ENCODE data around the gene FBXL3. TPM values are rescaled to one million over a fixed set of nuclear protein-coding genes. Genes with fewer than 3 reads are reported as not detected.

The FBXL3 gene
- total and polyA plus RNA-seq, 2 of the 8 experiments (the other 6 are each of a cell fraction or from before 2014, with no cell fraction given): 4.9 to 14.9 TPM

GRCh38 chr13:76965759-76966421 lies 61.1 kb downstream of the FBXL3 start:
- CTCF ChIA-PET (ENCODE audit: partially characterized antibody): interaction anchor here (0.6 to 6.9 kb wide), 3 partner anchors 9 to 1084 kb away, joined by 3 to 38 read pairs (median 3); no protein-coding TSS in a partner anchor
- peaks cover under 1% of the 10 kb centered on the region in 2 experiments; a peak in 2 of 4 replicates for H3K9me3 ChIP-seq (ENCODE audit: insufficient read depth in 2 of 2, low read depth in 1 of 2, low read length in 1 of 2)
- no peak overlapping the region for H2BK20ac ChIP-seq (ENCODE audit: low read length)
- TF ChIP-seq SP2 (IDR thresholded peaks at IDR 0.05; ENCODE audit: low read length) (no peak), PHF8 (conservative IDR thresholded peaks at IDR 0.05; ENCODE audit: low read depth, low read length) (no peak), RNF2 (IDR thresholded peaks at IDR 0.05; ENCODE audit: borderline replicate concordance, low read depth, low read length, missing control alignments, poor library complexity, severe bottlenecking) (no peak), CEBPB (IDR thresholded peaks at IDR 0.05; ENCODE audit: low read depth, low read length) (no peak), SAP30 (IDR thresholded peaks at IDR 0.05; ENCODE audit: insufficient read depth, insufficient replicate concordance, low read length) (no peak), TCF12 (IDR thresholded peaks at IDR 0.05; ENCODE audit: low read depth, low read length) (no peak), TAF7 (optimal IDR thresholded peaks at IDR 0.05; ENCODE audit: borderline replicate concordance, low read depth, low read length) (no peak), GTF2F1 (IDR thresholded peaks at IDR 0.05; ENCODE audit: borderline replicate concordance, low read depth, low read length) (no peak), SUZ12 (IDR thresholded peaks at IDR 0.05; ENCODE audit: low read length) (no peak), ATF3 (IDR thresholded peaks at IDR 0.05; ENCODE audit: insufficient read depth, low read depth, low read length) (no peak), FOSL1 (IDR thresholded peaks at IDR 0.05; ENCODE audit: insufficient read depth, low read depth, low read length) (no peak)

More at GRCh38 chr13:76965759-76966421, 61.1 kb downstream of the FBXL3 start:
- POLR2A ChIA-PET (ENCODE audit: partially characterized antibody): no interaction called here
- H2BK5ac ChIP-seq (ENCODE audit: low read depth, low read length): no peak overlapping the region
- FAIRE-seq: no peak
- no peak overlapping the region for H2BK12ac ChIP-seq (ENCODE audit: low read depth, low read length)
- H3K36me3 ChIP-seq (ENCODE audit: control insufficient read depth in 2 of 4, insufficient read depth in 4 of 4, low read length in 3 of 4): no peaks in the 10 kb centered on the region
- no peak overlapping the region for H3K9ac ChIP-seq (replicated peaks in 1 of 4; ENCODE audit: extremely low read depth in 1 of 4, low read depth in 3 of 4, low read length in 3 of 4)
- H3K79me1 ChIP-seq (ENCODE audit: low read depth, low read length): no peaks in the 10 kb centered on the region
- H3K4ac ChIP-seq (replicated peaks; ENCODE audit: insufficient read length, low read depth, low read length): no peak overlapping the region
- H2BK15ac ChIP-seq (ENCODE audit: low read length): no peak overlapping the region
- DNase-seq (ENCODE audit: low read depth in 1 of 2, low spot score in 2 of 2): no peak
- WGBS, 2 experiments (ENCODE audit: extremely low coverage in 1 of 2, insufficient coverage in 1 of 2, insufficient read length in 1 of 2, insufficient replicate concordance in 2 of 2, low coverage in 1 of 2, low lambda C conversion rate in 2 of 2, missing lambda C conversion rate in 1 of 2): 88% methylated on average over 6 of the region's 6 CpGs; no CpG with 5 or more reads in 1 of the 2 experiments
- no peak overlapping the region for H3K4me3 ChIP-seq (ENCODE audit: extremely low read depth in 1 of 4, insufficient read depth in 2 of 4, low read depth in 3 of 4, low read length in 4 of 4)
- no peak overlapping the region for H4K8ac ChIP-seq (ENCODE audit: extremely low read depth, insufficient read depth, low read length)
- H4K5ac ChIP-seq (ENCODE audit: insufficient read length, low read depth, low read length): no peak overlapping the region
- H3K79me2 ChIP-seq (ENCODE audit: control insufficient read depth in 1 of 2, insufficient read depth in 2 of 2, low read length in 2 of 2): no peaks in the 10 kb centered on the region
- H2AFZ ChIP-seq (ENCODE audit: low read length): no peak overlapping the region
- H3K23ac ChIP-seq (ENCODE audit: insufficient read length): no peak overlapping the region
- no peak overlapping the region for H3K56ac ChIP-seq (replicated peaks; ENCODE audit: insufficient read length, low read depth, low read length)
- H4K20me1 ChIP-seq (replicated peaks in 1 of 2; ENCODE audit: control insufficient read depth in 1 of 2, insufficient read depth in 2 of 2, low read length in 2 of 2): no peaks in the 10 kb centered on the region
- H3K27me3 ChIP-seq (replicated peaks in 1 of 4; ENCODE audit: control insufficient read depth in 3 of 4, extremely low read depth in 1 of 4, insufficient read depth in 3 of 4, low read length in 3 of 4): no peaks in the 10 kb centered on the region
- H3K18ac ChIP-seq (ENCODE audit: extremely low read depth, low read length): no peak overlapping the region
- H3K27ac ChIP-seq (ENCODE audit: low read depth, low read length): no peak overlapping the region
- no peaks in the 10 kb centered on the region for H3K23me2 ChIP-seq (ENCODE audit: low read depth, low read length)
- H2BK120ac ChIP-seq (replicated peaks; ENCODE audit: low read depth, low read length): no peak overlapping the region
- H3K4me1 ChIP-seq (replicated peaks in 1 of 4; ENCODE audit: control insufficient read depth in 3 of 4, insufficient read depth in 4 of 4, low read length in 3 of 4): no peaks in the 10 kb centered on the region; a peak in 1 of 7 replicates
- H3K14ac ChIP-seq (ENCODE audit: insufficient read length): no peak overlapping the region
- no peak overlapping the region for H2AK5ac ChIP-seq (ENCODE audit: low read depth, low read length)
- no peak overlapping the region for H4K91ac ChIP-seq (replicated peaks; ENCODE audit: insufficient read length, low read length)
- no peak overlapping the region for H3K4me2 ChIP-seq (ENCODE audit: insufficient read depth in 1 of 2, low read depth in 2 of 2, low read length in 2 of 2)
